IMR-90 (cell line): Measurements from ENCODE around the gene KLHL7. TPM values are rescaled to one million over a fixed set of nuclear protein-coding genes. Genes with fewer than 3 reads are reported as not detected.

Source experiments
- ATAC-seq: fragments of 200-7000 bp; cut with Tn5 transposase; 2 replicates; pipeline ENCODE4 v1.9.1; 2020; ENCODE audit warnings: low read depth, mild to moderate bottlenecking, moderate library complexity
- BruUV-seq: library from RNA; stranded (reverse); fragments of 400-500 nt; replicated peaks from 2 replicates; lab custom pipeline; 2021; lab: Mats Ljungman, UMichigan
- CTCF ChIA-PET: fragments of 300-600 bp; formaldehyde crosslinking; extraction: SDS; loops from one replicate; lab custom pipeline; 2021; ENCODE audit warnings: antibody characterized with exemption; lab: Yijun Ruan, JAX
- POLR2A ChIA-PET: fragments of 300-600 bp; sonication (Branson Sonifier 250); formaldehyde crosslinking; loops from one replicate; lab custom pipeline; 2022; ENCODE audit warnings: antibody characterized with exemption; ENCODE audit not compliant: unreplicated experiment; lab: Charles Lee
- DNase-seq: peaks from one replicate; pipeline ENCODE4 v3.0.0; 2013
- H2AFZ ChIP-seq: replicated peaks from 2 replicates; pipeline ENCODE3; 2013; ENCODE audit warnings: low read length, mild to moderate bottlenecking; ENCODE audit not compliant: poor library complexity
- H2AK5ac ChIP-seq: 2 replicates; pipeline ENCODE4 v1.6.1; 2013; ENCODE audit warnings: low read depth, low read length, inconsistent platforms
- H2AK9ac ChIP-seq: replicated peaks from 2 replicates; pipeline ENCODE3; 2013; ENCODE audit warnings: mild to moderate bottlenecking, low read depth, low read length, moderate library complexity; ENCODE audit not compliant: poor library complexity
- H2BK120ac ChIP-seq: 2 replicates; pipeline ENCODE4 v1.6.1; 2013; ENCODE audit warnings: low read depth, low read length, inconsistent platforms
- H2BK15ac ChIP-seq: 3 replicates; pipeline ENCODE4 v1.6.1; 2013; ENCODE audit warnings: low read depth, low read length, inconsistent platforms
- H2BK20ac ChIP-seq: 2 replicates; pipeline ENCODE4 v1.6.1; 2013; ENCODE audit warnings: low read depth, mild to moderate bottlenecking, inconsistent platforms, low read length, moderate library complexity
- H2BK5ac ChIP-seq: 2 replicates; pipeline ENCODE4 v1.6.1; 2013; ENCODE audit warnings: mild to moderate bottlenecking, low read depth, low read length, inconsistent platforms; ENCODE audit not compliant: poor library complexity, severe bottlenecking
- H3K14ac ChIP-seq: replicated peaks from 2 replicates; pipeline ENCODE4 v1.6.1; 2013; ENCODE audit warnings: low read depth, low read length, inconsistent platforms
- H3K18ac ChIP-seq: 2 replicates; pipeline ENCODE4 v1.6.1; 2013; ENCODE audit warnings: low read depth, low read length, control low read depth
- H3K23ac ChIP-seq: 2 replicates; pipeline ENCODE4 v1.6.1; 2013; ENCODE audit warnings: low read depth, low read length, inconsistent platforms
- H3K27ac ChIP-seq: 2 replicates; pipeline ENCODE4 v1.5.1; 2013; ENCODE audit warnings: mild to moderate bottlenecking, control low read depth, low read length; ENCODE audit not compliant: insufficient read depth
- H3K27me3 ChIP-seq: 2 replicates; pipeline ENCODE4 v1.6.1; 2013; ENCODE audit warnings: low read length; ENCODE audit not compliant: control insufficient read depth, insufficient read depth
- H3K36me3 ChIP-seq: 2 replicates; pipeline ENCODE4 v1.6.1; 2013; ENCODE audit warnings: low read length, mixed read lengths; ENCODE audit not compliant: control insufficient read depth, insufficient read depth
- H3K4ac ChIP-seq: 2 replicates; pipeline ENCODE4 v1.6.1; 2013; ENCODE audit warnings: low read depth, low read length, inconsistent platforms
- H3K4me1 ChIP-seq: 2 replicates; pipeline ENCODE4 v1.6.1; 2013; ENCODE audit warnings: low read length, mixed read lengths; ENCODE audit not compliant: control insufficient read depth, insufficient read depth
- H3K4me2 ChIP-seq: 2 replicates; pipeline ENCODE4 v1.6.1; 2013; ENCODE audit warnings: low read depth, mild to moderate bottlenecking, control low read depth, low read length, moderate library complexity
- H3K4me3 ChIP-seq: 2 replicates; pipeline ENCODE4 v1.5.1; 2013; ENCODE audit warnings: low read depth, mild to moderate bottlenecking, control low read depth, low read length, moderate library complexity; ENCODE audit not compliant: insufficient read depth
- H3K56ac ChIP-seq: 2 replicates; pipeline ENCODE4 v1.6.1; 2013; ENCODE audit warnings: low read length, inconsistent platforms; ENCODE audit not compliant: insufficient read depth; ENCODE audit errors: extremely low read depth
- H3K79me1 ChIP-seq, 2 experiments: 2 replicates each; pipeline ENCODE4 v1.6.1; 2013; ENCODE audit warnings: low read length in 2 of 2, inconsistent platforms in 1 of 2, low read depth in 1 of 2
- H3K9ac ChIP-seq: 2 replicates; pipeline ENCODE4 v1.6.1; 2013; ENCODE audit warnings: low read depth, low read length, control low read depth
- H3K9me1 ChIP-seq: 2 replicates; pipeline ENCODE4 v1.6.1; 2013; ENCODE audit warnings: low read length, inconsistent platforms; ENCODE audit not compliant: insufficient read depth
- H3K9me3 ChIP-seq: 2 replicates; pipeline ENCODE4 v1.6.1; 2013; ENCODE audit warnings: low read length; ENCODE audit not compliant: control insufficient read depth, insufficient read depth
- H4K20me1 ChIP-seq: 2 replicates; pipeline ENCODE4 v1.6.1; 2013; ENCODE audit warnings: low read length, inconsistent platforms; ENCODE audit not compliant: insufficient read depth
- H4K5ac ChIP-seq: 2 replicates; pipeline ENCODE4 v1.6.1; 2013; ENCODE audit warnings: mild to moderate bottlenecking, low read depth, low read length, control low read depth
- H4K8ac ChIP-seq, 2 experiments: 2 replicates each; pipeline ENCODE4 v1.6.1; 2013; ENCODE audit warnings: low read depth in 2 of 2, low read length in 2 of 2, control low read depth in 1 of 2, inconsistent platforms in 1 of 2
- H4K91ac ChIP-seq: 2 replicates; pipeline ENCODE4 v1.6.1; 2013; ENCODE audit warnings: low read depth, low read length, inconsistent platforms; ENCODE audit not compliant: insufficient read depth
- CEBPB ChIP-seq: IDR thresholded peaks from 2 replicates; pipeline ENCODE4 v1.6.1; 2012; ENCODE audit warnings: low read depth, low read length, improper control_type of control experiment
- CHD1 ChIP-seq: IDR thresholded peaks from 2 replicates; pipeline ENCODE4 v1.6.1; 2012; ENCODE audit warnings: low read depth, low read length, improper control_type of control experiment
- MAFK ChIP-seq: IDR thresholded peaks from 2 replicates; pipeline ENCODE4 v1.6.1; 2012; ENCODE audit warnings: low read depth, low read length, improper control_type of control experiment
- MAZ ChIP-seq: IDR thresholded peaks from 2 replicates; pipeline ENCODE4 v1.6.1; 2012; ENCODE audit warnings: low read depth, mild to moderate bottlenecking, low read length, improper control_type of control experiment, moderate library complexity, borderline replicate concordance
- MXI1 ChIP-seq: IDR thresholded peaks from 2 replicates; pipeline ENCODE4 v1.6.1; 2012; ENCODE audit warnings: low read depth, mild to moderate bottlenecking, low read length, moderate library complexity, borderline replicate concordance
- NFE2L2 ChIP-seq: fragments of 150-350 bp; IDR thresholded peaks from 2 replicates; pipeline ENCODE4 v1.6.1; 2016; ENCODE audit warnings: low read depth, mild to moderate bottlenecking, low read length
- POLR2A ChIP-seq: IDR thresholded peaks from 2 replicates; pipeline ENCODE4 v1.6.1; 2012; ENCODE audit warnings: mild to moderate bottlenecking, low read depth, low read length
- RCOR1 ChIP-seq: IDR thresholded peaks from 2 replicates; pipeline ENCODE4 v1.6.1; 2012; ENCODE audit warnings: mild to moderate bottlenecking, low read length, improper control_type of control experiment; ENCODE audit not compliant: insufficient replicate concordance
- SMC3 ChIP-seq: fragments of 150-350 bp; IDR thresholded peaks from 2 replicates; pipeline ENCODE4 v1.6.1; 2016; ENCODE audit warnings: low read depth, mild to moderate bottlenecking, antibody characterized with exemption, low read length, moderate library complexity
- WGBS, 2 experiments: methylation state at CpG; one replicate each; pipeline versions ENCODE4 v1.1.5 to v1.1.7; 2013; ENCODE audit warnings: missing lambda C conversion rate in 2 of 2; ENCODE audit not compliant: insufficient read length in 1 of 2; ENCODE audit errors: extremely low coverage in 2 of 2; 5-methylcytosine and 5-hydroxymethylcytosine counted together
- dilution Hi-C: fragments of 300-500 bp; cut with HindIII; formaldehyde crosslinking; loops from one replicate; pipeline ENCODE4 v1.14.3; 2018; ENCODE audit warnings: low sequenced_read_pairs; ENCODE audit not compliant: unreplicated experiment
- in situ Hi-C: fragments of 300-500 bp; cut with MboI; formaldehyde crosslinking; loops from 3 replicates; pipeline ENCODE4 v1.14.3; 2019; ENCODE audit warnings: low sequenced_read_pairs, inconsistent platforms, mixed read lengths
- intact Hi-C: fragments of 100-400 bp; cut with micrococcal nuclease; formaldehyde crosslinking; loops from 2 replicates; pipeline ENCODE4 v1.10.0; 2022
- polyA plus RNA-seq, 3 experiments: library from polyadenylated mRNA; depleted of rRNA; stranded (reverse); fragments of >200 nt; gene quantifications; 2 replicates each; pipeline ENCODE4 v1.2.3, GENCODE V29; 2012; ENCODE audit warnings: low replicate concordance in 1 of 3
- total RNA-seq: library from RNA; depleted of rRNA; stranded (reverse); fragments of >200 nt; gene quantifications from 2 replicates; pipeline ENCODE4 v1.2.3, GENCODE V29; 2012

The KLHL7 gene
- total and polyA plus RNA-seq, 2 of the 4 experiments (the other 2 are of a cell fraction): 24.6 to 29.2 TPM

DNA sequence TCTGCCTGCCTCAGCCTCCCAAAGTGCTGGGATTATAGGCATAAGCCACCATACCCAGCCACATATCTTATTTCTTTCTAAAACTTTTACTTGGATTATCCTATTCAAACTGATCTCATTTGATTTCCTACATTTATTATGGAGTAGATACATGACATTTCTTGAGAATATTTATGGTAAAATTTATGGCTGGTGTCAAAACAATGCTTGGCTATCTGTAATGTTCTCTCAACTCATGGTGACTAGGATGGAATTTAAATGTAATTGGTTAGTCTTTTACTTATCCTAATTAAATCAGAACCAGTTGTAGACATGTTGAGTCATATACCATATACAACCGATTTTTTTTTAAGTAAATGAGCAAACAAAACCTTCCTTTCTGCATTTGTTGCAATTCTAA lies 80.4 kb downstream of the KLHL7 start:
- in situ Hi-C loops: no loop called here
- H3K36me3 ChIP-seq: peaks cover 13% of the 10 kb centered on the region
- dilution Hi-C loops: no loop called here

More for the DNA sequence above, 80.4 kb downstream of the KLHL7 start:
- no peak overlapping the region for H2BK20ac ChIP-seq
- H2AFZ ChIP-seq: no peak overlapping the region
- TF ChIP-seq MAFK (no peak), MAZ (no peak), CHD1 (no peak), RCOR1 (no peak), NFE2L2 (no peak), SMC3 (no peak), CEBPB (no peak), MXI1 (no peak), POLR2A (no peak)
- CTCF ChIA-PET: interaction anchor here (1.2 kb wide), 1 partner anchor 71 kb away, joined by 4 read pairs; no protein-coding TSS in a partner anchor
- H3K9me1 ChIP-seq: no peaks in the 10 kb centered on the region
- no peak overlapping the region for H2BK15ac ChIP-seq
- H4K5ac ChIP-seq: no peak overlapping the region
- no peak overlapping the region for H2BK5ac ChIP-seq
- peaks cover 12 to 32% of the 10 kb centered on the region in 2 experiments for H3K79me1 ChIP-seq
- H3K23ac ChIP-seq: no peak overlapping the region
- no peaks in the 10 kb centered on the region for H3K27me3 ChIP-seq
- H3K4ac ChIP-seq: no peak overlapping the region
- no peak overlapping the region for H3K4me3 ChIP-seq
- H3K9me3 ChIP-seq: no peaks in the 10 kb centered on the region
- H4K8ac ChIP-seq: no peak overlapping the region
- no peak overlapping the region for H3K56ac ChIP-seq
- BruUV-seq: no TSS peak
- ATAC-seq (no peak), DNase-seq (no peak)
- no peak overlapping the region for H4K91ac ChIP-seq
- H3K4me1 ChIP-seq: no peaks in the 10 kb centered on the region
- no peak overlapping the region for H3K18ac ChIP-seq
- intact Hi-C loops: loop anchor here (1.0 to 10.0 kb wide), 2 partner anchors 87 to 289 kb away; partner anchors contain the start of gene IGF2BP3
- no peak overlapping the region for H2AK5ac ChIP-seq
- no peak overlapping the region for H3K27ac ChIP-seq
- H2AK9ac ChIP-seq: no peak overlapping the region
- H2BK120ac ChIP-seq: no peak overlapping the region
- no peak overlapping the region for H3K4me2 ChIP-seq
- H3K9ac ChIP-seq: no peak overlapping the region
- POLR2A ChIA-PET: no interaction called here
- H4K20me1 ChIP-seq: no peaks in the 10 kb centered on the region
- WGBS, 2 experiments: no CpG with 5 or more reads among the region's 1 CpG
- H3K14ac ChIP-seq: no peak overlapping the region
